GM21529 (cell line): ENCODE measurements around the gene MTUS2.
"Not testable (repeated sequence)": the region's sequence is repeated elsewhere in the genome, so short reads cannot be mapped to it uniquely, and the experiment has no call there.

ENCODE experiments used
- ATAC-seq: cut with Tn5 transposase; IDR thresholded peaks from one replicate; pipeline ENCODE4 v1.9.1; 2021; ENCODE audit not compliant: unreplicated experiment

Gene MTUS2

DNA sequence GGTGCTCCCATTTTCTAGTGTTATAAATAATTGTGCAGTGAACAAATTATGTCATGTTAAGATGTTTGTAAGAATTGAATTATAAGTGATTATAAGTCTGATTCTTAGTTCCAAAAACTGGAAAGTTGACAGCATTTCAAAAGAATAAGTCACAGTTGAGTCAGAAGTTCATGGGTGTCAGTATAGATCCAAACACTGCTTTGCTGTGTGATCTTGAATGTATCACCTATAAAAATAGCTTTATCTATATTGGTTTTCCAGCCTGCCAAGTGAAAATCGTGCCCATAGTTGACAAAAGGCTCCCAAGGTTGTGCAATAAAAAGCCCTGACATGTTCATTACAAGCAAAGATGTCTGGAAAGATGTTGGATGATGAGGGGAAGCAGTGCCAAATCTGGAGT, 336.0 kb downstream of the MTUS2 start:
- no peak for ATAC-seq

DNA sequence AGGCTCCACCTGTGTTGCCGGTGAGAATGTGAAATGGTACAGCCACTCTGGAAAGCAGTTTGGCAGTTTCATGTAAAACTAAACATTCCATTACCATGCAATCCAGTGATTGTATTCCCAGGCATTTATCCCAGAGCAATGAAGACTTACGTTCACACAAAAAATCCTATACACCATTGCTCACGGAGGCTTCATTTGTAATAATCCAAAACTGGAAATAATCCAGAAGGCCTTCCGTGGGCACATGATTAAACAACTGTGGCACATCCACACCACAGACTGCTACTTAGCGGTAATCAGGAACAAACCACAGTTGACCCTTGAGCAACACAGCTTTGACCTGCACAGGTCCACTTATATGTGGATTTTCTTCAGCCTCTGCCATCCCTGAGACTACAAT, 339.7 kb downstream of the MTUS2 start:
- ATAC-seq = no peak

DNA sequence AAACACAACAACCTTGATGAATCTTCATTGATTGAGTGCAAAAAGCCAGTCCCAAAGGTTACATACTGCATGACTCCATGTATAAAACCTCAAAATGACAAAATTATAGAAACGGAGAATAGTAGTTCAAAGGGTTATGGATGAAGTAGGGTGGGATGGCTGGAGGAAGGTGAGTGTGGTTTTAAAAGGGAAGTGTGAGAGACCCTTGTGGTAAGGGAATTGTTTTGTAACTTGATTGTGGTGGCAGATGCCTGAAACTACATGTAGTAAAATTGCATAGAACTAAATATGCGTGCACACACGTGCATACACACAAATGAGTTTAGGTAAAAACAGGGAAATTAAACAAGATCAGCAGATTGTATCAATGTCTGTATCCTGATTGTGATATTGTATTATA, 340.7 kb downstream of the MTUS2 start:
- no peak for ATAC-seq

DNA sequence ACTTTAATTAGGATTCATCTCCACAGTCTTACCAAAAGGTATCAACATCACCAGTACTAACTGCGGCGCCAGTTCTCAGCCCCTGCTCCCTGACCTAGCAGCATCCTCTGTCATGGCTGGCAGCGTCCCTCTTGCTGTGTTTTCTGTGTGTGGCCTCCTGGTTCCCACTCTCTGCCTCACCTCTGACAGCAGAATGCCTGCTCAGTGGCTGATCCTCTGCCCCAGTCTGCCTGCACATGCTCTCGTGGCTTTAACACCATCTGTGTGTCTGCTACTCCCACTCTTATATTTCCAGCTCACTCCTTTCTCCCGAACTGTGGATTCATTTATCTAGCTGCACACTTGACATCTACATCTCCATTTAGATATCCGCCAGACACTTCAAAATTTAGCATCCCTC, 341.5 kb downstream of the MTUS2 start:
- no peak for ATAC-seq

DNA sequence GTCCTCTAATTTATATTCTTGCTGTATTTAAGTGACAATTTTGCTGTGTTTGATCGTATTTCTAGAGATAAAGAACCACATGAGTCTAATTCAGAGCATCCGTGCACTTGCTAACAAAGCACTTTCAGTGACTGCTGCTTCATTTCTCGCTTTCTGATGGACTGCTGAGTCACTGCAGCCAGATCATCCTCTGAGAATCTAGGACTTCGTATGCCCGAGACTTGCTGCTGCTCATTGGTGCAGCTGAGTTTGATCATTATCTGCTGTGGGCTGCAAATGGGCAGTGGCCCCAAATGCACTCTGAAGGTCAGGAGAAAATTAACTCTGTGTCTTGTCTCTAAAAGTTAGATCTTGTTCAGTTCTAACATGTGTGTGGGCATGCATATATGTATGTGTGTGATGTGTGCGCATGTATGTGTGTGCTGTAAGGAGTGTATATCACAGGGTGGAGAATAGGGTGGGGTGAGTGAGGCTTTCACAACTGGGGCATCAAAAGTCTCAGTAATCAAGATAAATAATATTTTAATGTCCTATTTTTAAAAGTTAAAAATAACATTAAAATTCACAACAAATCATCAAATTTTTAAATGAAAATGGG, 342.6 kb downstream of the MTUS2 start:
- ATAC-seq = no peak

DNA sequence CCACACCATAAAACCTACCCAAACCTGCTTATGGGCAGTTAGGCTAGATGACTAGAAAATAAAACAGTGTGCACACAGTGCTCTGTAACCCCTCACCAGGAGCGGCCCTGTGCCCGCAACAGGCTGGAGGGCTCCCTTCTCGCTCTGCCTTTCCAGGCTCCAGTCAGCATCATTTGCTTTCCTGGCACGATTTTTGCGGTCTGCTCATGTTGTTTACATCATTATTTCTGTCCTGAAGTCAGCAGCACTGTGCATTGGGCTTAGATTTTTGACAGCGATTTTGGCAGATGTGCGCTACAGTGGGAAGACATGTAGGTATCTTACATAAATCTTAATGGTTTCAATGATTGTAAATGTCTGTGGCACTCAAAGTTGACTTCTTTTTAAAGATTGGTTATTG, 344.0 kb downstream of the MTUS2 start:
- ATAC-seq = no peak

DNA sequence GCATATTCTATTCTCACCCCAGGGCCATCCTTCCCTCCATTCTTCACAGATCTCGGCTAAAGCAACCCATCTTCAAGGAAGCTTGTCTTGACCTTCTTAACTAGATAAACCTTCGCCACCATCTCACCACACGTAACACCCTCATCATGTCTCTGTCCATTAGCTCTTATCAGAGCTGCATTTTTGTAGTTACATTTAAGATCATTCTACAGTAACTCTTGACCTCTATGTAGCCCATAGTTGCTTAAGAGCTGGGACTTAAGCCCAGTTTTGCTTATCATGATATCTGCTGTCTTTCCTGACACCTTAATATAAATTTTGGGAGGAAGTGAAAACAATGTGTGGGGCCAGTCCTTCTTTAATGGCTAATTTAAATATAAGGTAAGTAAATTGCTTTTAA, 345.1 kb downstream of the MTUS2 start:
- ATAC-seq = no peak

DNA sequence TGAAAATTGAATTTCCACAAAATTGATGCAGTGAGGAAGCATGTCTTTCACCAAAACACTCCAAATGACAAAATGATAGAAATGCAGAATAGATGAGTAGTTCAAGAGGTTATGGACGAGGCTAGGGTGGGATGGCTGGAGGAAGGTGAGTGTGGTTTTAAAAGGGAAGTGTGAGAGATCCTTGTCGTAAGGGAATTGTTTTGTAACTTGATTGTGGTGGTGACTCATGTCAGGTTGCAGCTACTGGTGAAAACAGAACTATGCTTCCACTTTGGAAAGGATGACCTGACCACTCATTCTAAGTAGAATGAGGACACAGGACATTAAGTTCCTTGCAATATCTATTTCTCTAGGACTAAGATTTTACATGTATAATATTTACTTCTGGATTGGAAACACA, 345.7 kb downstream of the MTUS2 start:
- ATAC-seq = no peak

DNA sequence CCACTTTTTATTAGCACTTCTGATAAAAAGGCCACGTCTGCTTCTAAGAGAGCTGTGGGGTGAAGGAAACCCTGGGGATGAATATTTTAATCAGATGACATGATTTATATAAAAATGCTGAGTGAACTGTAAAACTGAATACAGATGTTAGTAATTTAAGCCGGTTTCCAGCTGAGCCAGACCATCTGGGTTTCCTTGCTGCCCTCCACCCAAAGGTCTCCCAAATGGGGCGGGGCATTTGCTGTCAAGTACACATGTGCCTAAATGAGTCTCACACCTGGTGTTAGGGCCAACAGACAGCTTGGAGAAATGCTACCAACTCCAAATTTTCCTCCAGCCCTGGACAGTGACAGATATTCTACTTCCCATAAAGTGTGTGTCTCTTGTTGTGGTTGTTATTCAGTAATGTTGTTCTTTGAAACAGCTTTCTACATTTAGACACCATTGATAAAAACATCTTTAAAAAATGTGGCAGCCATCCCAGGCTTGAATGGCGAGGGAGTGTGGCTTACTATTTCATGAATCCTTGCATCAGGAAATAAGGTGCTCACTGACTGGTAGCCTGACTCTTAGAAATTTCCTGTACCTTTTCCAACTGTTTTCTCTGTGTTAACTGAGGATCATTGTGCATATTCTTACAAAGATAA, 350.4 kb downstream of the MTUS2 start:
- ATAC-seq = no peak

DNA sequence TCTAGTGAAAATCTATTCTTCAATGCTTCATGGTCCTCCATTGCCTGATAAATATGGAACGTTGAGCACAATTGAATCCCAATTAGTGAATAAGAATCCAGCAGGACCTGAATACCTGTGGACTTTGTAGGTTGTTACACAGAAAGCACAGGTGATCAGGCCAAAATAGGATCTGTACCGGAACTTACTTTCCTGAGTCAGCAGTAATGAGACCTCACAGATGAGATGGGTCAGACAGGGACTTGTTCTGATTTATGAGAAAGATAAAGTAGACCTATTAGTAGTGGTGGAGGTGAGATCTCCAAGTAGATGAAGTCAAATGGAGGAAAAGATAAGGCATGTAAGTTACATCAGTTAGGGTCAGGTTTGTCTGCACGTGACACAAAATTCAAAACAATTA, 351.1 kb downstream of the MTUS2 start:
- ATAC-seq = no peak

DNA sequence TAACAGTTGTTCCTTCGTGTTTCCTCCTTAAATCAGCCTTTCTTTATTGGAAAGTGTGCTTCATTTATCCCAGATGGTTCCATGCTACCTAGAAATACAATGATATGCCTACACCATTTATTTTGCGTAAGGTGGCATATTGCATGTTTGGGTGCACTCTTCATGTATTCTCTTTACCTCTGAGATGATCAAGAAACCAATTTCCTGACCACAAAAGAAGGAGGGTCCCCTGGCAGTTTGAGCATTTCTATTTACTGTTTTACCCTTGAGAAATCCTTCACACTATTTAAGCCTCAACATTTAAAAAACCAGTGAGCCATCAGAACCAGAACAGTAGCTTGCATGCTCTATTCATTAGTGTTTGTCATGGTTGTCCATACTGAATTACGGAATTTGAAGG, 354.0 kb downstream of the MTUS2 start:
- no peak for ATAC-seq

DNA sequence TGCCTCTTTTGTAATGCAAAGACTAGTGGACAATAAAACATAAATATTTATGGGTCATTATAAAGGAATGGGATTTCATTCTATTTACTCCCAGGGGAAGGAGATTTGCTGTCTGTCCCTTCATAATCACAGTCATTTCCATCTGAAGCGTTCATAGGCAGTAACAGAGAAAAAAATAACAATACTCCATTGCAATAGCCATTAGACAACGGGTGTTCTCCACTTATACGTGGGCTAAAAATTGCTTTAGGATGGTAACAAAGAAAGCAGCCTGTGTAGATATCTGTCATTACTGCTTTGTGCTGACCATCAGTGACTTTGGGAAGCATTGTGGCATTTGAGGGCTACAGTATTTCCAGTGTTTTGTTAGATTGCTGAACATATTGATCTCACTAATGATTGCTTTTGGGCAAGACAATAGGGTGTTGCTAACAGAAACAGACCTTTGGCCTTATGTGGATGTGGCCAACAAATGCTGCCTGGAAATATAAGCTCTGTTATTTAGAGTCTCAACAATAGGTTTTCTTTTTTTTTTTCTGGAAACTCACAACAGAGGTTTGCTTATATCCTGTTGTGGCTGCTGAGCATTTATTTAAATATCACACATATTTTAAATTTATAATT, 355.2 kb downstream of the MTUS2 start:
- ATAC-seq = no peak

DNA sequence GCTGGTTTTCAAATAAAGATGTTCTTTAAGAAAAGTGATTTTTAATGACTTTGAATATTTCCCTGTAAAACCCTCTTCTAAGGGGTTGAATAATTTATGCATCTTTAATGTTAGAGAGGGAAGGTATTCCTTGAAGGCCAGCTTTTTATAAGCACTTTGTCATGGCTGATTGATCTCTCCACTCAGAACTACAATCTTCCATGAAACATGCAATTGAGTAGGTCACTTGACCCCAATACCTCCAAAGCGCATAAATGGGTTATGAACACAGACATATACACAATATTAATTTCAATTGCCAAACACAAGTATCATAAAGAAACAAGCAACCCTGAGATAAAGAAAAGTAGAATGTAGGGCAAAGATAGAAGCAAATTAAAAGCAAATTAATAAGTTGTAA, 359.9 kb downstream of the MTUS2 start:
- ATAC-seq = no peak

DNA sequence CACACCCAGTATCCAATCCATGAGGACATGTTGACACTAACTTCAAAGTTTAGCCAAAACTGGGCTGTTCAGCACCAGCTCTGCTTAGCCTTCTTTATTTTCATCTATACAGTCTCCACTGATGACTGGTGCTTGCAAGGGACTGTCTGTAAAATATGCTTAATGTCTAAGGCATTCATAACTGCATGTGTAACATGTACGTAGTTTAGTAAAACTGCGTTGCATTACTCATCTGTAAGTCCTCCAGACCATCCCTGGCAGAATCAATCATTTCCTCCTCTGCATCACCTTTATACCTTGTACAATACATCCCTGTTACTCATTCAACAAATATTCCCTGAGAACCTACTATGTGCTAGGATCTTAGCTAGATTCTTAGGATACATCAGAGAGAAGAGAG, 362.1 kb downstream of the MTUS2 start:
- ATAC-seq = no peak

DNA sequence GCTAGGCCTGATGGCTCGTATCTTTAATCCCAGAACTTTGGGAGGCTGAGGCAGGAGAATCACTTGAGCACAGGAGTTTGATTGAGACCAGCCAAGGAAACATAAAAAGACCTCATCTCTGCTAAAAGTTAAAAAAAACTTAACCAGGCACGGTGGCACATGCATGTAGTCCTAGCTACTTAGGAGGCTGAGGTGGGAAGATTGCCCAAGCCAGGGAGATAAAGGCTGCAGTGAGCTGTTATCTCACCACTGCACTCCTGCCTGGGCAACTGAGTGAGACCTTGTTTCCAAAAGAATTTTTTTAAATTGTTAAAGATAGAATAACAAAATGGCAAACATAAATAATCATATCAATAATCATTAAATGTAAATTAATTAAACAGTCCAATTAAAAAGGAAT, 365.8 kb downstream of the MTUS2 start:
- no peak for ATAC-seq

DNA sequence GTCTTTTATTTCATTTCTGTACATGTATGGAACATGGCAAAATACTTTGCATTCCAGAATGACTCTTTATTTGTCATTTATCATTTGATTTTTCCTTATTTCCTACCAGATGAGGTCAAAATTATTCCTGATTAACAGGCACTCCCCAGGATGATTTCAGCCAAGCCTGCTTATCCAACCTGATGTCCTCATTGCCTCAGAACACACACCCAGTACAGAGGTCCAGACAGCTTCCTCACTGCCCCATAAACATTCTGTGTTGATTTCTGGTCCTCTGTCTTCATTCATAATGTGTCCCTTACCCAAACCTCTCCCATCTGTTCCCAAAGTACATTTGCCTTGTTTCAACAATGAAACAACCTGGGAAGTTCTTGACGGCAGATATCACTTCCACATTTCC, 367.4 kb downstream of the MTUS2 start:
- no peak for ATAC-seq

DNA sequence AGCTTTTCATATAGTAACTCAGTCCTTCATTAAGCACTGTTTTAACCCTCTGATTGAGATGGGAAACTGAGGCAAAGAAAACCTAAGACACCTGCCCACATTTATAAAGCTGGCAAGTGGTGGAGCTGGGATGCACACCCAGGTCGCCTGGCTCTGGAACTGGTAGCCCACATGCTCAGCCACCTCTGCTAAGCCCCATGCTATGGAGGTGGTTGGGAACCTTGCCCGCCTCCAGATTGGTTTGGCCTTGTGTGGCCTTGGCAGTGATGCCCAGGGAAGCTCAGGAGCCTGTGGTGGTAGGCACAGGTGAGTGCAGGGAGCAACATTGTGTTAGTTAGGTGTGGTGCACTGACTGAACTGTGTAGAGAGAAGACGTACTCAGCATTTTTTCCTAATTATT, 370.2 kb downstream of the MTUS2 start:
- no peak for ATAC-seq

DNA sequence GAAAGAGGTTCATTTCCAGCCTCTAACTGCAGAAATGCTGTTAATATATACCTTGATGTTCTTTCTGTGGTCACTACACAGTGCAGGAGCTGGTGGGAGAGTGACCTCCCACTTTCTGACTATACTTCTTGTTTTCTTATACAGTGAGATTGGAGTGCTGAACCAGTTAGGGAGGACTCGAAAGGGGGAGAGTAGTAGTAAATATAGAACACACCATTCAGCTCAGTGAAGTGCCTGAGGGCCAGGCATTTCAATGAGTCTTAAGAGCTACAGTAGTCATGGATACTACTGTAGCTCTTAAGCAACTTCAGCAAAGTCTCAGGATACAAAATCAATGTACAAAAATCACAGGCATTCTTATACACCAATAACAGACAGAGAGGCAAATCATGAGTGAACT, 372.9 kb downstream of the MTUS2 start:
- no peak for ATAC-seq

DNA sequence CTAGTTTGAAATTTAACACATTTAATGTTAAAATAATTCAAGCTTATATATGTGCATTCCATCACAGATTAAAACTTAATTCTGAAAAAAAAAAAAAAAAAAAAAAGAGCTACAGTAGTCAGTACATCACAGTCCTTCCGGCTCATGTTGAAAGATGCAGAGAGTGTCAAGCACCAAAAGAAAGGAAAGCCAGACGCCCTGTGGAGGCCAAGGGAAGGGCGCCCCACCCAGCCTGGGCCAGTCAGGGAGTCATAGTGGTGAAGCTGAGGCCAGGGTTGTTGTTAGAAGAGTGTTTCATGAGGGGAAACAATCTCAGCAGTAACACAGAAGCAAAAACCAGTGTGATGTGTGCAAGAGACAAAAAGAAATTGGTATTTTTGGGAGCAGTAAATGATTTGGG, 375.3 kb downstream of the MTUS2 start:
- ATAC-seq = no peak

DNA sequence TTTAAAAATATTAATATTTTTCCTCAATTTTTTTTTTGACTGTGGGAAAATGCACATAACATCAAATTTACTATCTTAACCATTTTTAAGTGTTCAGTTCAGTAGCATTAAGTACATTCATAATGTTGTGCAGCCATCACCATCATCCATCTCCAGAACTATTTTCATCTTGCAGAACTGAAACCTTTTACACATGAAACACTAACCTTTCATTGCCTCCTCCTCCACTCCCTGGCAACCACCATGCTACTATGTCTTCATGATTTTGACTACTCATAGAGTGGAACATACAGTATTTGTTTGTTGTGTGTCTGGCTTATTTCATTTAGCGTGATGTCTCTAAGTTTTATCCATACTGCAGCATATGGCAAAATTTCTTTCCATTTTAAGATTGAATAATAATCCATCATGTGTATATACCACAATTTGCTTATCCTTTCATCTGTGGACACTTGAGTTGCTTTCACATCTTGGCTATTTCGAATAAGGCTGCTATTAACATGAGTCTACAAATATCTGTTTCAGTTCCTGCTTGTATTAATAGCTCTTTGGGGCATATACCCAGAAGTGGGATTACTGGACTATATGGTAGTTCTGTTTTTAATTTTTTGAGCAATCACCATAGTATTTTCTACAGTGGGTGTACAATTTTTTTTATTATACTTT, 376.4 kb downstream of the MTUS2 start:
- ATAC-seq = peak; percentile 96

DNA sequence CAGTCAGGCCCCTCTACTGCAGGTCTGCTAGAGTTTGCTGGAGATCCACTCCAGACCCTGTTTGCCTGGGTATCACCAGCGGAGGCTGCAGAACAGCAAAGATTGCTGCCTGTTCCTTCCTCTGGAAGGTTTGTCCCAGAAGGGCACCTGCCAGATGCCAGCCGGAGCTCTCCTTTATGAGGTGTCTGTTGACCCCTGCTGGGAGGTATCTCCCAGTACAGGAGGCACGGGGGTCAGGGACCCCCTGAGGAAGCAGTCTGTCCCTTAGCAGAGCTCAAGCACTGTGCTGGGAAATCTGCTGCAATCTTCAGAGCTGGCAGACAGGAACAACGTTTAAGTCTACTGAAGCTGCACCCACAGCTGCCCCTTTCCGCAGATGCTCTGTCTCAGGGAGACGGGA, 382.6 kb downstream of the MTUS2 start:
- ATAC-seq = not testable (repeated sequence)

DNA sequence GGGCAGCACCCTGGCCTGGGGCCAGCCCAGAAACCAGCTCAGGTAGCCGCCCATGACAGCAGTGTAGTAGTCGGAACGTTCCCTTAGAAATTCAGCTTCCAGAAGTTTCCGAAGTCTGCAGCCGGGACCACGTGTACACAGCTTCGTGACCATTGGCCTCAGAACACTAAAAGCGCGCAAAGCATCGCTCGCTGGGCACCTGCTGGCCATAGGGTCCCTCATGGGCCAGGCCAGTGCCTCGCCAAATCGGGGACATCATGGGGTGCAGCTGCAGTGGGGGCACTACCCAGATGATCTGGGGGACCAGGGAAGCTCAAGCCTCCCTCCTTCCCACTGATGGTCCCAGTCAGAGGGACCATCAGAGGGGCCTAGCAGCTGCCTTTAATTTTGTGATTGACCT, 384.5 kb downstream of the MTUS2 start:
- no peak for ATAC-seq
